ENCODE data around the gene GRAMD1A.

- TF ChIP-seq POLR2A (IDR thresholded peaks at IDR 0.05; ENCODE audit: low read length) (no peak), GATA1 (IDR thresholded peaks at IDR 0.05; ENCODE audit: low read depth, low read length) (no peak)
Measured at GRCh38 chr19:35042954-35043604, 43.0 kb downstream of the GRAMD1A start.
